ENCODE results near the gene PDE8A.
"Not testable (repeated sequence)": the region's sequence is repeated elsewhere in the genome, so short reads cannot be mapped to it uniquely, and the experiment has no call there.

- not testable (repeated sequence) for TF ChIP-seq CTCF (conservative IDR thresholded peaks at IDR 0.05 in 1 of 2, IDR thresholded peaks at IDR 0.05 in 1 of 2; ENCODE audit: low read depth in 1 of 2, low read length in 2 of 2); EZH2 (IDR thresholded peaks at IDR 0.05; ENCODE audit: low read length, missing control alignments)
These were observed 5.7 kb downstream of the PDE8A start for GRCh38 chr15:84987351-84987750.
